GM12874 (cell line): ENCODE results near the gene CIAO3.

Experiments
- TF ChIP-seq, protein P1 (sequence below): IDR thresholded peaks from 2 replicates; pipeline ENCODE4 v1.5.1; 2011; ENCODE audit warnings: low read depth, mild to moderate bottlenecking, control low read depth, low read length, moderate library complexity; ENCODE audit not compliant: insufficient read depth

CIAO3 gene

DNA sequence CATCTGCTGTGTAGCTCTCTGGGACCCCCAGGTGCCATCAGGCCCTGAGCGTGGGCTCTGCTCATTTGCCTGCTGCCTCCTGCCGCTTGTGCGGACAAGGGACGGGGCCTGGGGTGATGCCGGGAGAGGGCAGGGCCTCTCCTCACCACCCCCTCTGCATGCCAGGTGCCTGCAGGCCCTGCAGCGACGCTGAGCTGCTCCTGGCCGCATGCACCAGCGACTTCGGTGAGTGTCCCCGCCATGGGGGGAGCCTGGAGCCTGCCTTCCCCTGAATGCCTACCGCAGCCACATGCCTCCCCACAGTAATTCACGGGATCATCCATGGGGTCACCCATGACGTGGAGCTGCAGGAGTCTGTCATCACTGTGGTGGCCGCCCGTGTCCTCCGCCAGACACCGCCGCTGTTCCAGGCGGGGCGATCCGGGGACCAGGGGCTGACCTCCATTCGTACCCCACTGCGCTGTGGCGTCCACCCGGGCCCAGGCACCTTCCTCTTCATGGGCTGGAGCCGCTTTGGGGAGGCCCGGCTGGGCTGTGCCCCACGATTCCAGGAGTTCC, 23.9 kb downstream of the CIAO3 start:
- TF ChIP-seq, protein P1, sequence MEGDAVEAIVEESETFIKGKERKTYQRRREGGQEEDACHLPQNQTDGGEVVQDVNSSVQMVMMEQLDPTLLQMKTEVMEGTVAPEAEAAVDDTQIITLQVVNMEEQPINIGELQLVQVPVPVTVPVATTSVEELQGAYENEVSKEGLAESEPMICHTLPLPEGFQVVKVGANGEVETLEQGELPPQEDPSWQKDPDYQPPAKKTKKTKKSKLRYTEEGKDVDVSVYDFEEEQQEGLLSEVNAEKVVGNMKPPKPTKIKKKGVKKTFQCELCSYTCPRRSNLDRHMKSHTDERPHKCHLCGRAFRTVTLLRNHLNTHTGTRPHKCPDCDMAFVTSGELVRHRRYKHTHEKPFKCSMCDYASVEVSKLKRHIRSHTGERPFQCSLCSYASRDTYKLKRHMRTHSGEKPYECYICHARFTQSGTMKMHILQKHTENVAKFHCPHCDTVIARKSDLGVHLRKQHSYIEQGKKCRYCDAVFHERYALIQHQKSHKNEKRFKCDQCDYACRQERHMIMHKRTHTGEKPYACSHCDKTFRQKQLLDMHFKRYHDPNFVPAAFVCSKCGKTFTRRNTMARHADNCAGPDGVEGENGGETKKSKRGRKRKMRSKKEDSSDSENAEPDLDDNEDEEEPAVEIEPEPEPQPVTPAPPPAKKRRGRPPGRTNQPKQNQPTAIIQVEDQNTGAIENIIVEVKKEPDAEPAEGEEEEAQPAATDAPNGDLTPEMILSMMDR = no peak

DNA sequence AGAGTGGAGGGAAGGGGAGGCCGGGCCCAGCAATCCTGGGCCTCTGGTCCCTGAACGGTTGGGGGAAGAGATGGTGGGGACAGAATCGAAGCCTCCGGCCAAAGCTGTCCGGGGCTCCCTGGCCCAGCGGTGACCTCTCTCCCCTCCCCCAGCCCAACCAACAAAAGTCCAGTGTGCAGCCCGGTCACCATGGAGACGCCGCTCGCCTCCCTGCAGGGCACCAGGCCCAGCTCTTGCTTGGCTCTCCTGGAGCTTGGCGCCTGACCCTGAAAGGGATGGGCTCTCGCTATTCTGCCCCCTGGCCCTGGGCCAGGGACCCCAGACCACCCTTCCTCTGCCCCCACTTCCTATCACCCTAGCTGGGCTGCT, 24.6 kb downstream of the CIAO3 start:
- TF ChIP-seq, protein P1 = no peak

DNA sequence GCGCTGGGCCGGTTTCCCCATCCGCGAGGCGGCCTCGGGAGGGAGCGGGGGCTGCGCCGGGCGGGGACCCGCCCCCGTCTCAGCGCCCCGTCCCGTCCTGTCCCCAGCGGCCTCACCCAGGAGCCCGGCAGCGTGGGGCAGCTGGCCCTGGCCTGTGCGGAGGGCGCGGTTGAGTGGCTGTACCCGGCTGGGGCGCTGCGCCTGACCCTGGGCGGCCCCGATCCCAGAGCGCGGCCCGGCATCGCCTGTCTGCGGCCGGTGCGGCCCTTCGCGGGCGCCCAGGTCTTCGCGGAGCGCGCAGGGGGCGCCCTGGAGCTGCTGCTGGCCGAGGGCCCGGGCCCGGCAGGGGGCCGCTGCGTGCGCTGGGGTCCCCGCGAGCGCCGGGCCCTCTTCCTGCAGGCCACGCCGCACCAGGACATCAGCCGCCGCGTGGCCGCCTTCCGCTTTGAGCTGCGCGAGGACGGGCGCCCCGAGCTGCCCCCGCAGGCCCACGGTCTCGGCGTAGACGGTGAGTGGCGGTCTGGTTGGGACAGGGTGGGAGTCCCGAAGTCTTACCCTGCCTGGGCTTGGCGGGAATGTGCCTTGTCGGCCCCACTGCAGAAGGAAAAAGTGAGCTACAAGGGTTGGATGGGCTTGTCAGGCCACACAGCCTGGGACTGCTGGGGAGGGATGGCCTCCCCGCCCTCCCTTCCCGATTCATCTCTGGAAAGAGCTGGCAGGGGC, 25.2 kb downstream of the CIAO3 start:
- TF ChIP-seq, protein P1 = peak; percentile 13; the same call in 1 of the 2 replicates

DNA sequence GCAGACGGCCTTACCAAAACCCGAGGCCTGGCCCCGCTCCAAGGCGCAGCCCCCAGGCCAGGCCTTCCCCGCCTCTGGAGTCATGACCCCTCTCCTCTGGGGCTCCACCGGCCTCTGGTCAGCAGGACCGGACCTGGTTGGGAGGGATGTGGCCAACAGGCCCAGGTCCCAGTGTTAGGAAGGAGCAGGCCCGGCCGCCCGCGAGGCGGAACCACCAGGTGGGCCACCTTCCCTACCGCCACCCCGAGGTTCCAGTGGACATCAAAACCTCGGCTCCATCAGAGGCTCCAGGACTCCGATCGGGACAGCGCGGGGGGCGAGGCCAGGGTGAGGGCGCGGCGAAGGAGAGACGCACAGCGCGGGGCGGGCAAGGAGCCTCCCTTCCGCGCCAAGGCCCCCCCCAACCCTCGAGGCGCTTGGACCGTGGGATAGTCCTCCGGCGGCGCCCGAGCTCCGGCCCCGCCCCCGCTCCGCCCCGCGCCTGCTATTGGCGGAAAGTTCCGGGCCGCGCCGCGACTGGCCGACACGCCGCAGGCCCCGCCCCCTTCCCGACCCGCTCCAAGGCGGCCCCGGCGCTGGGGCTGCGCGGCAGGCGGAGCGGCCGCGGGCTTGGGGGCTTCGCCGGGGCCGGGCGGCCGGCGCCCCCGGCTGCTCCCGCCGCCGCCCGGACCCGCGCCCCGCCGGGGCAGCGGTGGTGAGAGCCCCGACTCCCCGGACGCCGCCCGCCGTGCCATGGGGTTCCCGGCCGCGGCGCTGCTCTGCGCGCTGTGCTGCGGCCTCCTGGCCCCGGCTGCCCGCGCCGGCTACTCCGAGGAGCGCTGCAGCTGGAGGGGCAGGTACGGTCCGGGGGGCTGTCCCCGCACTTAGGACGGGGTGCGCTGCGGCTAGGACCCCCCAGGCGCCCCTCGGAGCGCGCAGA, 26.0 kb downstream of the CIAO3 start, which contains the start of gene METRN:
TSS of gene METRN (plus strand) at position 561 of the 919 bp plus-strand sequence. CDS start at position 733, 172 bp downstream.
- TF ChIP-seq, protein P1 = no peak

- TF ChIP-seq, protein P1 = no peak
Observed at GRCh38 chr16:714079-714478, 26.7 kb downstream of the CIAO3 start.

DNA sequence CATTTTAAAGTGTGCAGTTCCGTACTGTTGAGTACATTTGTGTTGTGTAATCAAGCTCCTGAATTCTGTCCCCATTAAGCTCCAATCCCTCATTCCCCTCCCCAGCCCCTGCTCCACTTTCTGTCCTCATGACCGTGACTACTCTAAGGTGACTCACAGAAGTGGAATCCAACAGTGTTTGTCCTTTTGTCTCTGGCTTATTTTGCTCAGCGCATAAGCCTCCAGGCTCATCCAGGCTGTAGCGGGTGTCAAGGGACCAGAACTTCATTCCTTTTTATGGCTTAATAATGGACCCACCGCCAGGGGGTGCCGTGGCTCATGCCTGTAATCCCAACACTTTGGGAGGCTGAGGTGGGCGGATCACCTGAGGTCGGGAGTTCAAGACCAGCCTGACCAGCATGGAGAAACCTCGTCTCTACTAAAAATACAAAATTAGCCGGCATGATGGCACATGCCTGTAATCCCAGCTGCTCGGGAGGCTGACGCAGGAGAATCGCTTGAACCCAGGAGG, 28.0 kb downstream of the CIAO3 start:
- TF ChIP-seq, protein P1 = peak; percentile 38; the same call in 1 of the 2 replicates
